GM12872 (cell line): Measurements from ENCODE around the gene PACS1.

ENCODE experiments used
- CTCF ChIP-seq: IDR thresholded peaks from 3 replicates; pipeline ENCODE4 v1.5.1; 2011; ENCODE audit warnings: low read depth, mild to moderate bottlenecking, low read length, moderate library complexity; ENCODE audit not compliant: insufficient read depth

PACS1 gene

DNA sequence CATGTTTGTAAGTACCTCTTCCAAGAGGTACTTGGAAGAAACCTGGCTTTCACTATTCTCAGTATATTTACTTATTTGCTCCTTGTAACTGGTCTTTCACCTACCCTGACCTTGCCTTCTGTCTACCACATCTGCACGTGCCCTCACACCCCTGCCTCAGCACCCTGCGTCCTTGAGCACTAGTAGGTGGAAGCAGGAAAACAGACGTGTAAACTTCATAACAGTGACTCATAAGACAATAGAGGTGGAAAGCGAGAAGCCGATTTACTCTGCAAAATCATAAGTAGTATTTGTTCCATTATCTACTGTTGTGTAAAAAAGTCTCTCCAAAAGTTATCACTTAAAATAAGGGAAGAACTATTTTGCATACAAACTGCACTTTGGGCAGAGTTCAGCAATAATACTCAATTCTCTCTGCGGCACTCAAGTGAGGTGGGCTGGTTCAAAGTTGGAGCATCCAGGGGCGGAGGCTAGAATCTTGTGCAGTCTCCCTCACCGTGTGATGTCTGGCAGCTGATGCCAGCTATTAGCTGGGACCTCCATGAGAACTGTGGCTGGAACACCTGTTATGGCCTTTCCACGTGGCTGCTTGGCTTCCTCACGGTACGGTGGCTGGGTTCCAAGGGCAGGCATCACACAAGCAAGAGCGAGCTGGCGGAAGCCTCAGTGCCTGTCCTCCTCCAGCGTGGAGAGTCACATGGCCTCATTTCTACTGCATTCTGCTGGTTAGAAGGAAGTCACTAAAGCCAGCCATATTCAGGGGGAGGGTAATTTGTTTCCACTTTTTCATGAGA lies 30.4 kb downstream of the PACS1 start:
- TF ChIP-seq CTCF = no peak

- TF ChIP-seq CTCF = no peak
Observed at GRCh38 chr11:66101066-66101464, 31.0 kb downstream of the PACS1 start.

DNA sequence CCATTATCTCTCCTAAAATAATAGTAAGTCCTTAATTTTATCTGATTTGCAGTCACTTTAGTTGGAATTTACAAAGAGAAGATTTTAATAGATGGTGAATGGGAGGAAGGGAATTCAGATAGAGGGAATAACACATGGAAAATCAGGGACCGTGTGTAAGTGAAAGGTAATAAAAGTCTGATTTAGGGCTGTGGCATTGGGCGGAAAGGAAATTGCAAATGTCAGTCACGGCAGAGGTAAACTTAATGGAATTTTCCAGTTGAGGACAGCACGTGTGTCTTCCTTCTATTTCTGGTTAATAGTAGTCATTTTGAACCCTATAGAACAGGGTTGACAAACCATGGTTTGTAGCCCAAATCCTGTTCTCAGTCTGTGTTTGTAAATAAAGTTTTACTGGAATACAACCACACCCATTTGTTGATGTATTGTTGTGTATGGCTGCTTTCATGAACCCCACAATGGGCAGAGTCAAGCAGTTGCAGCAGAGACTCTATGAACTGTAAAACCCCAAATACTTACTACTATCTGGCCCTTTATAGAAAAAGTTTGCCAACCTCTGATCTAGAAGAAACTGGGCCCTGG lies 34.1 kb downstream of the PACS1 start:
- TF ChIP-seq CTCF = no peak

DNA sequence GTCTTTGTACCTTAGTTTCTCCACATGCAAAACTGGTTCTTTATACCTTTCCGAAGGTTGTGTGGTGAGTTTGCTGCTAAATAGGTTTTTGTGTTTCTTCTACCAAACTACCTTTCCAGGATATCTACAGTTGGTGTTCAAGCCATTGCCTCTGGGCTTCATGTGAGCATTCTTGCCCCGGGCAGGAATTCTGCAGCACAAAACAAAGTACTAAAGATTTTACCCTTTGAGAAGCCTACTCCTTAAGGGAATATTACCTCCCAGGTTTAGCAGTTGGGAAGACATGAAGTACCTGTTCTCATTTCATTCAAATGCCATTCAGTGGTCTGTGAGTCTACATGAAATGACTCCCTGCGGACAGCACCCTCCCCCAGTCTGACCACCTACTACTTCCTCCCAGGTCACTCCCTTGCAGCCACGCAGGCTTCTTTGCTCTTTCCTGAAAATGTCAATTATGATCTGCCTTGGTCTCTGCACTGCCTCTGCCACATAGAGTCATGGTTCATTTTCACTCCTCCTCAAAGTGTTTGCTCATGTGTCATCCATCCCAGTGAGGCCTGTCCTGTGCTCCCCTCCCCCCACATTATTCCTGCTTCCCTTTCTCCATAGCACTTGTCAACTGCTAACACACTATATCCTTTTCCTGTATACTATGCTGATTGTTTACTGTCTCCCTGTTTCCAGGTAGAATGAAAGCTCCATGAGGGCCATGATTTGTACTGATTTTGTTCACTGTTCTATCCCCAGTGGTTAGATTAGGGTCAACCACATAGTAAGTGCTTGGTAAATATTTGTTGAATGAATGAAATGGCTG lies 36.9 kb downstream of the PACS1 start:
- no peak for TF ChIP-seq CTCF

DNA sequence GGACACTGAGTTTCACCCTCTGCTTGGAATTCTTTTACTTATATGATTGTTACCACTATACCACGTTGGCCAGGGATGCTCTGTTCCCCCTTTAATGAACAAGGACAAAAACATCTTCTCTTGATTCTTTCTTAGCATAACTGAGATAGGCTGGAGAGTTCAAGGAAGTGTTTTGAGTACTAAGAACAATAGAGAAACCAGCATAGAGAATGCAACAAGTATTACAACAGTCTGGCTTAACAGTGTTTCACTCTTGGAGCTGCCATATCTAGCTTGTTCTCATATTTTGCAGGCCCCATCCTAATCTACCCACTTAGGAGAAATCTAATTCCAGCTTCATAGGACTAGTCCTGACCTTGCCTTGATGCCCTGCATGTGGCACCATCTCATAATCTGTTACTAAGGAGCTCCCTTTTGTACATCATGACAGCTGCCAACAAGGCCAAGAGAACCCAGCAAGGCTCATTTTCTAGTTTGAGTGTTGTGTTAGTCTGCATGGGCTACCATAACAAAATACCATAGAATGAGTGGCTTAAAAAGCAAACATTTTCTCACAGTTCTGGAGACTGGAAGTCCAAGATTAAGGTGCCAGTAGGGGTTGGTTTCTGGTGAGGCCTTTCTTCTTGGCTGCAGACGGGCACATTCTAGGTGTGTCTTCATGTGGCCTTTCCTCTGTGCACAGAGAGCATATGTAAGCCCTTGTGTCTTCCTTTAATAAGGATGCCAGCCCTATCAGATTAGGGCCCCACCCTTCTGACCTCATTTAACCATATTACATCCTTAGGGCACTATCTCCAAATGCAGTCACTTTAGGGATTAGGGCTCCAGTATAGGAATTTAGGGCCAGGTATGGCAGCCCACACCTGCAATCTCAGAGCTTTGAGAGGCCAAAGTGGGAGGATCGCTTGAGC lies 37.8 kb downstream of the PACS1 start:
- TF ChIP-seq CTCF = no peak

GRCh38 chr11:66109294-66109693 lies 39.2 kb downstream of the PACS1 start:
- TF ChIP-seq CTCF = no peak
